ENCODE measurements around the gene PAK5.

PAK5 gene

GRCh38 chr20:9516234-9516871 is 322.5 kb downstream of the PAK5 start:
- no peak for TF ChIP-seq CTCF (conservative IDR thresholded peaks at IDR 0.05; ENCODE audit: low read length)
- H3K4me3 ChIP-seq (ENCODE audit: low read length): no peak overlapping the region
- DNase-seq (ENCODE audit: low read depth): peak; percentile 31

- no peak for DNase-seq (ENCODE audit: low read depth)
- TF ChIP-seq CTCF (conservative IDR thresholded peaks at IDR 0.05; ENCODE audit: low read length): no peak
- H3K4me3 ChIP-seq (ENCODE audit: low read length): no peak overlapping the region
These were observed 323.1 kb downstream of the PAK5 start for GRCh38 chr20:9515741-9516233.

- no peak for TF ChIP-seq CTCF (conservative IDR thresholded peaks at IDR 0.05; ENCODE audit: low read length)
- DNase-seq (ENCODE audit: low read depth): no peak
- no peak overlapping the region for H3K4me3 ChIP-seq (ENCODE audit: low read length)
These were observed 323.7 kb downstream of the PAK5 start for GRCh38 chr20:9515214-9515585.

GRCh38 chr20:9514461-9515213 is 324.2 kb downstream of the PAK5 start, which contains the start of gene LAMP5:
LAMP5 (plus strand) TSS chr20:9514590; CDS start chr20:9514853, 263 bp downstream.
- TF ChIP-seq CTCF (conservative IDR thresholded peaks at IDR 0.05; ENCODE audit: low read length): no peak
- H3K4me3 ChIP-seq (ENCODE audit: low read length): no peak within 1 kb of the TSS
- peak; percentile 11 for DNase-seq (ENCODE audit: low read depth)

- no peak for DNase-seq (ENCODE audit: low read depth)
- no peak for TF ChIP-seq CTCF (conservative IDR thresholded peaks at IDR 0.05; ENCODE audit: low read length)
- H3K4me3 ChIP-seq (ENCODE audit: low read length): no peak overlapping the region
These were observed 324.8 kb downstream of the PAK5 start for GRCh38 chr20:9514072-9514460.

GRCh38 chr20:9510911-9511310 is 328.0 kb downstream of the PAK5 start:
- H3K4me3 ChIP-seq (ENCODE audit: low read length): no peak overlapping the region
- no peak for DNase-seq (ENCODE audit: low read depth)

More at GRCh38 chr20:9510911-9511310, 328.0 kb downstream of the PAK5 start:
- TF ChIP-seq CTCF (conservative IDR thresholded peaks at IDR 0.05; ENCODE audit: low read length): no peak
